AG09319 (cell line): ENCODE results near the gene SYTL5.

Experiments used
- DNase-seq: peaks from one replicate; pipeline ENCODE4 v3.0.0-alpha.2; 2010; ENCODE audit warnings: low read depth; ENCODE audit errors: extremely low read depth
- CTCF ChIP-seq: IDR thresholded peaks from 2 replicates; pipeline ENCODE4 v1.5.1; 2011; ENCODE audit warnings: low read depth, mild to moderate bottlenecking, inconsistent platforms, low read length, moderate library complexity

SYTL5 gene

GRCh38 chrX:38129366-38129765 lies 123.0 kb downstream of the SYTL5 start:
- no peak for TF ChIP-seq CTCF
- DNase-seq: no peak

- no peak for DNase-seq
- no peak for TF ChIP-seq CTCF
Measured at GRCh38 chrX:38138157-38138891, 132.0 kb downstream of the SYTL5 start.

- DNase-seq: no peak
- no peak for TF ChIP-seq CTCF
Measured at GRCh38 chrX:38138900-38139299, 132.5 kb downstream of the SYTL5 start.

GRCh38 chrX:38142610-38143009 lies 136.3 kb downstream of the SYTL5 start:
- TF ChIP-seq CTCF: no peak
- DNase-seq: peak; percentile 64

- DNase-seq: no peak
- TF ChIP-seq CTCF: no peak
Measured at GRCh38 chrX:38149016-38149415, 142.7 kb downstream of the SYTL5 start.

- no peak for DNase-seq
- no peak for TF ChIP-seq CTCF
Measured at GRCh38 chrX:38150993-38151392, 144.6 kb downstream of the SYTL5 start.

GRCh38 chrX:38151441-38151840 lies 145.1 kb downstream of the SYTL5 start:
- no peak for TF ChIP-seq CTCF
- DNase-seq: no peak
